ENCODE data around the gene LDB2. TPM values are rescaled to one million over a fixed set of nuclear protein-coding genes. Genes with fewer than 3 reads are reported as not detected.

The LDB2 gene
- total and polyA plus RNA-seq, 2 donors from 2014 or later: 26.9 to 59.9 TPM

- Histone ChIP-seq H3K4me3 (ENCODE audit: low read length in 3 of 3) (no peak overlapping the region), H3K27me3 (ENCODE audit: control insufficient read depth, insufficient read depth, low read length) (no peaks in the 10 kb centered on the region), H3K27ac (ENCODE audit: low read depth in 2 of 2, low read length in 2 of 2) (no peak overlapping the region), H3K4me1 (ENCODE audit: control insufficient read depth in 2 of 3, insufficient read depth in 2 of 3, low read depth in 1 of 3, low read length in 3 of 3) (peaks cover 0 to 3% (median 0%) of the 10 kb centered on the region in 3 donors), H3K36me3 (ENCODE audit: control insufficient read depth in 2 of 3, insufficient read depth in 3 of 3, low read length in 3 of 3) (no peaks in the 10 kb centered on the region), H3K9ac (ENCODE audit: low read length in 3 of 3) (no peak overlapping the region), H3K9me3 (ENCODE audit: control insufficient read depth in 2 of 3, insufficient read depth in 1 of 3, low read length in 3 of 3) (no peaks in the 10 kb centered on the region)
- TF ChIP-seq CTCF (IDR thresholded peaks at IDR 0.05; ENCODE audit: borderline replicate concordance, extremely low read depth, insufficient read depth): no peak
- intact Hi-C loops (cut with DNase I): no loop called here
- FAIRE-seq (no peak), DNase-seq (no peak)
Measured at GRCh38 chr4:16704489-16704888, 194.0 kb downstream of the LDB2 start.

GRCh38 chr4:16695896-16696295 is 202.5 kb downstream of the LDB2 start:
- Histone ChIP-seq H3K36me3 (ENCODE audit: control insufficient read depth in 2 of 3, insufficient read depth in 3 of 3, low read length in 3 of 3) (no peaks in the 10 kb centered on the region), H3K27ac (ENCODE audit: low read depth in 2 of 2, low read length in 2 of 2) (no peak overlapping the region), H3K4me3 (ENCODE audit: low read length in 3 of 3) (no peak overlapping the region), H3K9ac (ENCODE audit: low read length in 3 of 3) (no peak overlapping the region), H3K27me3 (ENCODE audit: control insufficient read depth, insufficient read depth, low read length) (no peaks in the 10 kb centered on the region), H3K4me1 (ENCODE audit: control insufficient read depth in 2 of 3, insufficient read depth in 2 of 3, low read depth in 1 of 3, low read length in 3 of 3) (peaks cover 0 to 6% (median 2%) of the 10 kb centered on the region in 3 donors), H3K9me3 (ENCODE audit: control insufficient read depth in 2 of 3, insufficient read depth in 1 of 3, low read length in 3 of 3) (peaks cover 0 to under 1% (median 0%) of the 10 kb centered on the region in 3 donors)
- intact Hi-C loops (cut with DNase I): no loop called here
- DNase-seq (no peak), FAIRE-seq (no peak)
- TF ChIP-seq CTCF (IDR thresholded peaks at IDR 0.05; ENCODE audit: borderline replicate concordance, extremely low read depth, insufficient read depth): no peak

- Histone ChIP-seq H3K27ac (ENCODE audit: low read depth in 2 of 2, low read length in 2 of 2) (no peak overlapping the region), H3K36me3 (ENCODE audit: control insufficient read depth in 2 of 3, insufficient read depth in 3 of 3, low read length in 3 of 3) (no peaks in the 10 kb centered on the region), H3K4me1 (ENCODE audit: control insufficient read depth in 2 of 3, insufficient read depth in 2 of 3, low read depth in 1 of 3, low read length in 3 of 3) (peaks cover 0 to 6% (median 2%) of the 10 kb centered on the region in 3 donors), H3K9me3 (ENCODE audit: control insufficient read depth in 2 of 3, insufficient read depth in 1 of 3, low read length in 3 of 3) (peaks cover 0 to 1% (median 0%) of the 10 kb centered on the region in 3 donors), H3K4me3 (ENCODE audit: low read length in 3 of 3) (no peak overlapping the region), H3K9ac (ENCODE audit: low read length in 3 of 3) (no peak overlapping the region), H3K27me3 (ENCODE audit: control insufficient read depth, insufficient read depth, low read length) (no peaks in the 10 kb centered on the region)
- intact Hi-C loops (cut with DNase I): no loop called here
- no peak for DNase-seq
- FAIRE-seq: no peak
- no peak for TF ChIP-seq CTCF (IDR thresholded peaks at IDR 0.05; ENCODE audit: borderline replicate concordance, extremely low read depth, insufficient read depth)
Measured at GRCh38 chr4:16694884-16695276, 203.6 kb downstream of the LDB2 start.

All from kidney (tissue), 14 donors.